PFSK-1 (cell line): ENCODE data around the gene GMPPA.

ENCODE experiments used
- FOXP2 ChIP-seq: optimal IDR thresholded peaks from 2 replicates; pipeline ENCODE3; 2011; ENCODE audit warnings: borderline replicate concordance, control low read depth, inconsistent platforms; ENCODE audit not compliant: insufficient read depth; ENCODE audit errors: extremely low read length, extremely low read depth
- POLR2AphosphoS5 ChIP-seq: IDR thresholded peaks from 2 replicates; pipeline ENCODE4 v1.6.1; 2012; ENCODE audit warnings: low read depth, mild to moderate bottlenecking, control low read depth, low read length, moderate library complexity
- SIN3A ChIP-seq: IDR thresholded peaks from 2 replicates; pipeline ENCODE4 v1.6.1; 2012; ENCODE audit warnings: mild to moderate bottlenecking, low read length, moderate library complexity, borderline replicate concordance; ENCODE audit not compliant: insufficient read depth
- TAF1 ChIP-seq: IDR thresholded peaks from 2 replicates; pipeline ENCODE4 v1.6.1; 2012; ENCODE audit warnings: low read length, control low read depth, borderline replicate concordance; ENCODE audit not compliant: insufficient read depth
- TF ChIP-seq, protein P1 (sequence below), 2 experiments: IDR thresholded peaks; 2 replicates each; pipeline versions ENCODE4 v1.6.1 to v1.8.0; 2011 to 2012; ENCODE audit warnings: low read depth in 2 of 2, low read length in 2 of 2, control low read depth in 1 of 2, inconsistent platforms in 1 of 2, mild to moderate bottlenecking in 1 of 2, moderate library complexity in 1 of 2; ENCODE audit not compliant: insufficient read depth in 1 of 2

DNA sequence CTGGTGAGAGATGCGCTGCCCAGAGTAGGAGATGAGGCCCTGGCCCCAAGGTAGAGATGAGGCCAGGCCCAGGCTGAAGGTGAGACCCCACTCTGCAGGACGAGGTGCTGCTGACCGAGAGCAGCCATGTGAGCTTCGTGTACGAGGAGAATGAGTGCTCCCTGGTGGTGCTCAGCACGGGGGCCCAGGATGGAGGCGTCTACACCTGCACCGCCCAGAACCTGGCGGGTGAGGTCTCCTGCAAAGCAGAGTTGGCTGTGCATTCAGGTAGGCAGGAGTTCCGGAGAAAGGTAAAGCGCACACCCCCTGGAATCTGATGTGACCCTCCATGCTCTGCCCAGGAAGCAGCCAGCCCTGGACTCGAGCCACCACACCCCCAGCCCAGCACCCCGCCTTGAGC lies 21.5 kb upstream of the GMPPA start:
- TF ChIP-seq TAF1 (no peak), POLR2AphosphoS5 (no peak), SIN3A (no peak), FOXP2 (no peak)
- TF ChIP-seq, protein P1, sequence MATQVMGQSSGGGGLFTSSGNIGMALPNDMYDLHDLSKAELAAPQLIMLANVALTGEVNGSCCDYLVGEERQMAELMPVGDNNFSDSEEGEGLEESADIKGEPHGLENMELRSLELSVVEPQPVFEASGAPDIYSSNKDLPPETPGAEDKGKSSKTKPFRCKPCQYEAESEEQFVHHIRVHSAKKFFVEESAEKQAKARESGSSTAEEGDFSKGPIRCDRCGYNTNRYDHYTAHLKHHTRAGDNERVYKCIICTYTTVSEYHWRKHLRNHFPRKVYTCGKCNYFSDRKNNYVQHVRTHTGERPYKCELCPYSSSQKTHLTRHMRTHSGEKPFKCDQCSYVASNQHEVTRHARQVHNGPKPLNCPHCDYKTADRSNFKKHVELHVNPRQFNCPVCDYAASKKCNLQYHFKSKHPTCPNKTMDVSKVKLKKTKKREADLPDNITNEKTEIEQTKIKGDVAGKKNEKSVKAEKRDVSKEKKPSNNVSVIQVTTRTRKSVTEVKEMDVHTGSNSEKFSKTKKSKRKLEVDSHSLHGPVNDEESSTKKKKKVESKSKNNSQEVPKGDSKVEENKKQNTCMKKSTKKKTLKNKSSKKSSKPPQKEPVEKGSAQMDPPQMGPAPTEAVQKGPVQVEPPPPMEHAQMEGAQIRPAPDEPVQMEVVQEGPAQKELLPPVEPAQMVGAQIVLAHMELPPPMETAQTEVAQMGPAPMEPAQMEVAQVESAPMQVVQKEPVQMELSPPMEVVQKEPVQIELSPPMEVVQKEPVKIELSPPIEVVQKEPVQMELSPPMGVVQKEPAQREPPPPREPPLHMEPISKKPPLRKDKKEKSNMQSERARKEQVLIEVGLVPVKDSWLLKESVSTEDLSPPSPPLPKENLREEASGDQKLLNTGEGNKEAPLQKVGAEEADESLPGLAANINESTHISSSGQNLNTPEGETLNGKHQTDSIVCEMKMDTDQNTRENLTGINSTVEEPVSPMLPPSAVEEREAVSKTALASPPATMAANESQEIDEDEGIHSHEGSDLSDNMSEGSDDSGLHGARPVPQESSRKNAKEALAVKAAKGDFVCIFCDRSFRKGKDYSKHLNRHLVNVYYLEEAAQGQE (IDR thresholded peaks at IDR 0.05; ENCODE audit: insufficient read depth in 1 of 2, low read depth in 2 of 2, low read length in 2 of 2), result no peak
